DND-41 (cell line): ENCODE measurements around the gene WNK2.

ENCODE experiments used
- ATAC-seq: fragments of 200-7000 bp; cut with Tn5 transposase; 3 replicates; pipeline ENCODE4 v1.9.1; 2021; ENCODE audit warnings: low read depth; ENCODE audit not compliant: insufficient read depth
- DNase-seq: peaks from one replicate; pipeline ENCODE4 v3.0.0-alpha.2; 2020
- H2AFZ ChIP-seq: 2 replicates; pipeline ENCODE4 v1.6.0; 2012; ENCODE audit warnings: low read depth, low read length
- H3K27ac ChIP-seq: 2 replicates; pipeline ENCODE4 v1.5.1; 2012; ENCODE audit warnings: low read length, inconsistent platforms
- H3K27me3 ChIP-seq: fragments of 200-600 bp; sonication (generic); 2 replicates; pipeline ENCODE4 v1.6.0; 2012; ENCODE audit warnings: low read length, mild to moderate bottlenecking, inconsistent platforms; ENCODE audit not compliant: insufficient read depth, poor library complexity
- H3K36me3 ChIP-seq: 2 replicates; pipeline ENCODE4 v1.5.1; 2012; ENCODE audit warnings: low read length, inconsistent platforms; ENCODE audit not compliant: insufficient read depth
- H3K4me1 ChIP-seq: 2 replicates; pipeline ENCODE4 v1.5.1; 2012; ENCODE audit warnings: mild to moderate bottlenecking, low read length; ENCODE audit not compliant: insufficient read depth
- H3K4me2 ChIP-seq: 2 replicates; pipeline ENCODE4 v1.6.0; 2012; ENCODE audit warnings: mild to moderate bottlenecking, moderate library complexity, low read length, inconsistent platforms; ENCODE audit not compliant: insufficient read depth
- H3K4me3 ChIP-seq, 2 experiments: fragments of 200-600 bp in 1 of 2; shearing (Covaris generic) in 1 of 2; 2 replicates each; pipeline ENCODE4 v1.5.1; 2012 to 2016; ENCODE audit warnings: inconsistent platforms in 2 of 2, low read length in 2 of 2, mild to moderate bottlenecking in 2 of 2, low read depth in 1 of 2, moderate library complexity in 1 of 2
- H3K79me2 ChIP-seq: 2 replicates; pipeline ENCODE4 v1.6.0; 2012; ENCODE audit warnings: low read length, inconsistent platforms; ENCODE audit not compliant: insufficient read depth
- H3K9ac ChIP-seq: 2 replicates; pipeline ENCODE4 v1.6.0; 2012; ENCODE audit warnings: low read depth, mild to moderate bottlenecking, inconsistent platforms, low read length, moderate library complexity
- H3K9me3 ChIP-seq: 2 replicates; pipeline ENCODE4 v1.5.1; 2012; ENCODE audit warnings: low read length, moderate library complexity, mild to moderate bottlenecking, inconsistent platforms; ENCODE audit not compliant: insufficient read depth, severe bottlenecking
- H4K20me1 ChIP-seq: 2 replicates; pipeline ENCODE4 v1.6.0; 2012; ENCODE audit warnings: low read length; ENCODE audit not compliant: insufficient read depth
- EZH2 ChIP-seq: IDR thresholded peaks from 3 replicates; pipeline ENCODE4 v1.6.1; 2012; ENCODE audit warnings: borderline replicate concordance, low read depth, mild to moderate bottlenecking, moderate library complexity, low read length, inconsistent platforms; ENCODE audit not compliant: severe bottlenecking
- TF ChIP-seq, protein P1 (sequence below): IDR thresholded peaks from 2 replicates; pipeline ENCODE4 v1.5.1; 2012; ENCODE audit warnings: borderline replicate concordance, low read length, moderate library complexity, mild to moderate bottlenecking; ENCODE audit not compliant: poor library complexity, severe bottlenecking; ENCODE audit errors: extremely low read depth

Gene WNK2

DNA sequence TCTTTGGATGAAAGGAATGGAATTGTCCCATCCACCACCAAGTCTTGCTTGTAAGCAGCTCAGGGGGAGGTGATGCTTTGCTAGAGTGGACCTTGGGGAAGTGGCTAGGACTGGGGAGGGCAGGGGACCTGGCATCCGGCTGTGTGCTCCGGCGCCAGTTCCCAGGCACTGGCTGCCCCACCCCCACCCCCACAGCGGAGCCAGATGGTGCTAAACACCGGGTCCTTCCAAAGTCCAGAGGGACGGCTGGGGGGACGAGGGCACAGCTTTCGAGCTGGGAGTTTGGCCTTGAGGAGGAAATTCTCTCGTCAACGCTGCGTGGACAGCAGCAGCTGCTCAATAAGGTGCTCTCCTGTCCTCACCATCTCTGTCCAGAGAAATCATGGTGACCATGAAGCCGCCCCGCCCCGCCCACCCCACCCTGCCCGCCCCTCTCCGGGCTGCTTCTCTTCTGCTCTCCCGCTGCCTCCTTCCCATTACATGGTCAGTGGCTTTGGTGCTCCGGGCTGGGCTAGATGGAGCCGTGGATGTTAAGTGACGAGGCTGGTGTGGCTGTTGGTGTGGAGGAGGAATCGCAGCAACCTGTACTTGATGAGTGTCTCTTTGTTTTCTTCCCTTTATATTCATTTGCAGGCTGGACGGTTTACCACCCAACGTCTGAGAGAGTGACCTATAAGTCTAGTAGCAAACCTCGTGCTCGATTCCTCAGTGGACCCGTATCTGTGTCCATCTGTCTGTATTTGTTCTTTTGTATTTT lies 115.7 kb downstream of the WNK2 start:
- H3K9ac ChIP-seq = no peak overlapping the region
- DNase-seq = no peak
- H3K4me1 ChIP-seq = no peaks in the 10 kb centered on the region

GRCh38 chr9:93300175-93300572 lies 116.2 kb downstream of the WNK2 start:
- H3K4me3 ChIP-seq = no peak overlapping the region
- no peak for TF ChIP-seq EZH2
- TF ChIP-seq, protein P1, sequence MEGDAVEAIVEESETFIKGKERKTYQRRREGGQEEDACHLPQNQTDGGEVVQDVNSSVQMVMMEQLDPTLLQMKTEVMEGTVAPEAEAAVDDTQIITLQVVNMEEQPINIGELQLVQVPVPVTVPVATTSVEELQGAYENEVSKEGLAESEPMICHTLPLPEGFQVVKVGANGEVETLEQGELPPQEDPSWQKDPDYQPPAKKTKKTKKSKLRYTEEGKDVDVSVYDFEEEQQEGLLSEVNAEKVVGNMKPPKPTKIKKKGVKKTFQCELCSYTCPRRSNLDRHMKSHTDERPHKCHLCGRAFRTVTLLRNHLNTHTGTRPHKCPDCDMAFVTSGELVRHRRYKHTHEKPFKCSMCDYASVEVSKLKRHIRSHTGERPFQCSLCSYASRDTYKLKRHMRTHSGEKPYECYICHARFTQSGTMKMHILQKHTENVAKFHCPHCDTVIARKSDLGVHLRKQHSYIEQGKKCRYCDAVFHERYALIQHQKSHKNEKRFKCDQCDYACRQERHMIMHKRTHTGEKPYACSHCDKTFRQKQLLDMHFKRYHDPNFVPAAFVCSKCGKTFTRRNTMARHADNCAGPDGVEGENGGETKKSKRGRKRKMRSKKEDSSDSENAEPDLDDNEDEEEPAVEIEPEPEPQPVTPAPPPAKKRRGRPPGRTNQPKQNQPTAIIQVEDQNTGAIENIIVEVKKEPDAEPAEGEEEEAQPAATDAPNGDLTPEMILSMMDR = no peak
- H3K36me3 ChIP-seq = no peaks in the 10 kb centered on the region
- DNase-seq (no peak), ATAC-seq (no peak)
- no peaks in the 10 kb centered on the region for H3K4me1 ChIP-seq
- no peak overlapping the region for H3K4me2 ChIP-seq
- no peaks in the 10 kb centered on the region for H3K79me2 ChIP-seq
- H2AFZ ChIP-seq = no peak overlapping the region
- no peak overlapping the region for H3K9ac ChIP-seq
- no peaks in the 10 kb centered on the region for H3K9me3 ChIP-seq
- H4K20me1 ChIP-seq = no peaks in the 10 kb centered on the region; the same call in 1 of the 2 replicates
- no peak overlapping the region for H3K27ac ChIP-seq
- H3K27me3 ChIP-seq = no peaks in the 10 kb centered on the region

More for the DNA sequence above, 115.7 kb downstream of the WNK2 start:
- Histone ChIP-seq H2AFZ (no peak overlapping the region), H3K27ac (no peak overlapping the region), H3K79me2 (no peaks in the 10 kb centered on the region), H3K27me3 (no peaks in the 10 kb centered on the region), H3K36me3 (no peaks in the 10 kb centered on the region), H3K4me2 (no peak overlapping the region), H3K9me3 (no peaks in the 10 kb centered on the region), H4K20me1 (no peaks in the 10 kb centered on the region; the same call in 1 of the 2 replicates), H3K4me3 (no peak overlapping the region)
- ATAC-seq = no peak
- TF ChIP-seq EZH2 = no peak
- TF ChIP-seq, protein P1 = no peak

DNA sequence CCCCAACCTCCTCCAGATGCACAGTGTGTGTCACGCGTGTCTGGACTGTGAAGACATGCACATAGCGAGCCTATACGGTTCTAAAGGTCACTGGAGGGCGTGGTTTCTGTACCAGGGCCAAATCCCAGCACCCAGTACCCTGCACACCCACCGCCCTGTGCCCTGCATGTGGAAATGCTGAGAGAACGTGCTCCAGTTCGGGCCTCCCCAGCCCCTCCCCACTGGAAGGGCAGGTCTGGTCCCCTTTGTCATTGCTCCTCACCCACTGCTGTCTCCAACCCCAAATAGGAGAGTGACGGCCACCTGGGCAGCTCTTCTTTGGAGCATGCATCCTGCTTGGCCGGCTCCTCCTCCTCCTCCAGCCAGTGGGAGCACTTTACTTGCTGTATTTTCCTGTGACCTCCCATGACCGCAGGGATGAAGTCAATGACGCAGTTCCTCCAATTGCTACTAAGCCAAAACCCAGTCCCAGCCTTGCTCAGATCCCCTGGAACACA lies 116.7 kb downstream of the WNK2 start:
- DNase-seq (no peak), ATAC-seq (no peak)
- Histone ChIP-seq H3K27me3 (no peaks in the 10 kb centered on the region), H3K79me2 (no peaks in the 10 kb centered on the region), H3K4me3 (no peak overlapping the region), H3K36me3 (no peaks in the 10 kb centered on the region), H4K20me1 (no peaks in the 10 kb centered on the region; the same call in 1 of the 2 replicates), H2AFZ (no peak overlapping the region), H3K4me2 (no peak overlapping the region), H3K27ac (no peak overlapping the region), H3K9ac (no peak overlapping the region), H3K9me3 (no peaks in the 10 kb centered on the region), H3K4me1 (no peaks in the 10 kb centered on the region)
- TF ChIP-seq, protein P1 = no peak
- no peak for TF ChIP-seq EZH2
